UCSD-AML1 (cell line): Measurements from ENCODE around the gene EFHD1.

Source experiments
- DNase-seq: peaks from one replicate; lab custom pipeline; 2025; ENCODE audit not compliant: unreplicated experiment; lab: John Stamatoyannopoulos, UW

EFHD1 gene

GRCh38 chr2:232633413-232634205 lies at the start of gene EFHD1:
Gene EFHD1, plus strand, starts transcription at chr2:232633604. Its CDS starts 101 bp downstream, at chr2:232633705.
- DNase-seq: peak; percentile 53

- no peak for DNase-seq
These were observed 49.2 kb upstream of the EFHD1 start for GRCh38 chr2:232584238-232584637.

- no peak for DNase-seq
These were observed 46.4 kb upstream of the EFHD1 start for GRCh38 chr2:232586943-232587505.

- DNase-seq: peak; percentile 23
These were observed 45.9 kb upstream of the EFHD1 start for GRCh38 chr2:232587512-232587911.

- no peak for DNase-seq
These were observed 45.4 kb upstream of the EFHD1 start for GRCh38 chr2:232588031-232588430.

- no peak for DNase-seq
These were observed 44.5 kb upstream of the EFHD1 start for GRCh38 chr2:232588680-232589585.

GRCh38 chr2:232592772-232593395 lies 40.5 kb upstream of the EFHD1 start:
- DNase-seq: no peak

GRCh38 chr2:232593982-232594381 lies 39.4 kb upstream of the EFHD1 start:
- no peak for DNase-seq

GRCh38 chr2:232597362-232598079 lies 35.9 kb upstream of the EFHD1 start:
- no peak for DNase-seq

GRCh38 chr2:232598293-232598692 lies 35.1 kb upstream of the EFHD1 start:
- no peak for DNase-seq

GRCh38 chr2:232600053-232600773 lies 33.2 kb upstream of the EFHD1 start:
- no peak for DNase-seq

GRCh38 chr2:232603283-232603682 lies 30.1 kb upstream of the EFHD1 start:
- no peak for DNase-seq

- no peak for DNase-seq
These were observed 28.9 kb upstream of the EFHD1 start for GRCh38 chr2:232604535-232604934.

- no peak for DNase-seq
These were observed 26.4 kb upstream of the EFHD1 start for GRCh38 chr2:232607011-232607410.

- no peak for DNase-seq
These were observed 23.8 kb upstream of the EFHD1 start for GRCh38 chr2:232609607-232610006.

- no peak for DNase-seq
These were observed 23.3 kb upstream of the EFHD1 start for GRCh38 chr2:232610081-232610480.

GRCh38 chr2:232611061-232611460 lies 22.3 kb upstream of the EFHD1 start:
- DNase-seq: no peak

- DNase-seq: peak; percentile 57
These were observed 21.7 kb upstream of the EFHD1 start for GRCh38 chr2:232611559-232612218.

- no peak for DNase-seq
These were observed 19.8 kb upstream of the EFHD1 start for GRCh38 chr2:232613538-232614134.
